GM12878 (cell line): ENCODE data around the gene THOC3. TPM values are rescaled to one million over a fixed set of nuclear protein-coding genes. Genes with fewer than 3 reads are reported as not detected.
"Not testable (repeated sequence)": the region's sequence is repeated elsewhere in the genome, so short reads cannot be mapped to it uniquely, and the experiment has no call there.

ENCODE experiments used
- ATAC-seq: fragments of 200-7000 bp; cut with Tn5 transposase; 3 replicates; pipeline ENCODE4 v1.9.1; 2020; ENCODE audit warnings: mild to moderate bottlenecking, moderate library complexity
- BruUV-seq: library from RNA; stranded (reverse); fragments of 400-500 nt; replicated peaks from 2 replicates; lab custom pipeline; 2021; lab: Mats Ljungman, UMichigan
- CTCF ChIA-PET: fragments of 300-600 bp; sonication (Branson Sonifier 250); formaldehyde crosslinking; extraction: SDS; loops from one replicate; lab custom pipeline; 2021; ENCODE audit warnings: inconsistent platforms; lab: Yijun Ruan, JAX
- POLR2A ChIA-PET: fragments of 350-600 bp; formaldehyde crosslinking; extraction: SDS; loops from one replicate; lab custom pipeline; 2021; ENCODE audit warnings: inconsistent platforms; lab: Charles Lee
- RAD21 ChIA-PET: fragments of 300-600 bp; sonication (Branson Sonifier 250); formaldehyde crosslinking; loops from one replicate; lab custom pipeline; 2023; ENCODE audit warnings: antibody characterized with exemption; ENCODE audit not compliant: unreplicated experiment; lab: Charles Lee
- SMC1A ChIA-PET: fragments of 300-600 bp; sonication (Branson Sonifier 250); formaldehyde crosslinking; loops from one replicate; lab custom pipeline; 2023; ENCODE audit not compliant: unreplicated experiment, uncharacterized antibody; lab: Charles Lee
- DNase-seq: peaks from one replicate; pipeline ENCODE4 v3.0.0-alpha.2; 2011; ENCODE audit warnings: low read depth, low spot score
- FAIRE-seq: peaks from 3 replicates; lab custom pipeline; 2011; peaks lifted over from hg19 to GRCh38; lab: Jason Lieb, UNC
- H2AFZ ChIP-seq: 2 replicates; pipeline ENCODE4 v1.6.0; 2011; ENCODE audit warnings: low read depth, low read length, control low read depth; ENCODE audit not compliant: control insufficient read depth
- H3K27ac ChIP-seq: 2 replicates; pipeline ENCODE4 v1.5.1; 2011; ENCODE audit warnings: control low read depth; ENCODE audit not compliant: control insufficient read depth, insufficient read depth
- H3K27me3 ChIP-seq, 2 experiments: replicated peaks in 1 of 2; 2 replicates each; pipeline versions ENCODE4 v1.6.0 to v1.6.1; 2011; ENCODE audit warnings: low read length in 1 of 2; ENCODE audit not compliant: control insufficient read depth in 2 of 2, insufficient read depth in 2 of 2
- H3K36me3 ChIP-seq, 2 experiments: 2 replicates each; pipeline ENCODE4 v1.5.1; 2011; ENCODE audit warnings: low read length in 1 of 2; ENCODE audit not compliant: control insufficient read depth in 2 of 2, insufficient read depth in 2 of 2
- H3K4me1 ChIP-seq: 2 replicates; pipeline ENCODE4 v1.6.1; 2011; ENCODE audit warnings: mild to moderate bottlenecking, low read length, moderate library complexity, mixed read lengths; ENCODE audit not compliant: control insufficient read depth, insufficient read depth
- H3K4me2 ChIP-seq: 2 replicates; pipeline ENCODE4 v1.6.0; 2011; ENCODE audit warnings: control low read depth; ENCODE audit not compliant: control insufficient read depth, insufficient read depth
- H3K4me3 ChIP-seq: fragments of 200-600 bp; sonication (generic); 2 replicates; pipeline ENCODE4 v1.5.1; 2016
- H3K79me2 ChIP-seq: 2 replicates; pipeline ENCODE4 v1.6.0; 2011; ENCODE audit warnings: low read length; ENCODE audit not compliant: control insufficient read depth, insufficient read depth
- H3K9ac ChIP-seq: 2 replicates; pipeline ENCODE4 v1.8.0; 2011; ENCODE audit warnings: low read length, control low read depth, mixed read lengths; ENCODE audit not compliant: control insufficient read depth, insufficient read depth
- H3K9me3 ChIP-seq: replicated peaks from 3 replicates; pipeline ENCODE4 v1.5.1; 2011; ENCODE audit warnings: mild to moderate bottlenecking, low read length; ENCODE audit not compliant: control insufficient read depth, insufficient read depth
- H4K20me1 ChIP-seq: 2 replicates; pipeline ENCODE4 v1.6.0; 2011; ENCODE audit not compliant: control insufficient read depth, insufficient read depth
- WGBS: methylation state at CpG from one replicate; pipeline ENCODE4 v1.1.6; 2016; ENCODE audit warnings: low lambda C conversion rate; ENCODE audit not compliant: insufficient replicate concordance, insufficient coverage; ENCODE audit errors: missing lambda C conversion rate; 5-methylcytosine and 5-hydroxymethylcytosine counted together
- in situ Hi-C: fragments of 300-500 bp; cut with MboI; formaldehyde crosslinking; loops from 9 replicates; pipeline ENCODE4 v1.14.3; 2018; ENCODE audit warnings: mixed read lengths
- intact Hi-C: fragments of 100-400 bp; cut with micrococcal nuclease; formaldehyde crosslinking; loops from one replicate; pipeline ENCODE4 v1.14.2; 2022; ENCODE audit not compliant: unreplicated experiment
- polyA plus RNA-seq, 11 experiments: library from polyadenylated mRNA; depleted of rRNA in 4 of 11; unstranded in 6 of 11; stranded (reverse) in 5 of 11; fragments of >200 nt; fragmentation: Nextera tagmentation in 4 of 11; fragmentation: Illumina TruSeq in 1 of 11; extraction: Ambion mirVana in 4 of 11; extraction: Trizol in 1 of 11; gene quantifications; 1 replicate in 1 of 11; 2 replicates in 10 of 11; pipeline versions ENCODE4 v1.2.1 to v1.2.3, GENCODE V29; 2011 to 2016; ENCODE audit warnings: inconsistent platforms in 2 of 11, missing spikeins in 2 of 11, low read depth in 1 of 11
- total RNA-seq, 4 experiments: library from RNA; depleted of rRNA in 3 of 4; stranded (reverse); fragments of >200 nt in 3 of 4; fragmentation: Illumina TruSeq in 1 of 4; extraction: Trizol in 1 of 4; gene quantifications; 2 replicates each; pipeline versions ENCODE4 v1.2.1 to v1.2.3, GENCODE V29; 2013 to 2021

THOC3 gene
- total and polyA plus RNA-seq, 10 of the 15 experiments (the other 5 are each of a cell fraction or from before 2014, with no cell fraction given): 40.2 to 195 (median 83.5) TPM

DNA sequence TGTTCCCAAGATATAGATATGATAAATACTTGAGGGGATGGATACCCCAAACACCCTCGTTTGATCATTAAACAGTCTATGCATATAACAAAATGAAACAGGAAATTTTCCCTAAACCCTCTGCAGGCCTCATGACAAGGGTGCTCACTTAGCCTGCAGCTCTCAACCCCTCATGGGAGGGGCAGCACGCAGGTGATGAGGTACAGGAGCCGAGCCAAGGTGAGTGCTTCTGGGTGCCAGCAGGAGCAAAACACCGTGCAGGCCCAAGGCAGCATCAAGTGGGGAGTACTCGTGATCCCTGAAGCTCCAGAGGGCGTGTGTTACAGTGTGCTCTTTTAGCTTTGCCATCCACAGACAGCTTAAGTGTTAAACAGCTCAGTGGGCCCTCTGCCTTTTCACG, 24.9 kb downstream of the THOC3 start:
- H2AFZ ChIP-seq, H3K9ac ChIP-seq, ATAC-seq, SMC1A ChIA-PET, H3K27ac ChIP-seq, H3K36me3 ChIP-seq, in situ Hi-C loops, BruUV-seq, H3K4me1 ChIP-seq, H3K9me3 ChIP-seq, H3K4me2 ChIP-seq, intact Hi-C loops, H3K27me3 ChIP-seq, H3K4me3 ChIP-seq, CTCF ChIA-PET, H3K79me2 ChIP-seq, DNase-seq, POLR2A ChIA-PET, FAIRE-seq, H4K20me1 ChIP-seq, RAD21 ChIA-PET: not testable (repeated sequence)
- WGBS: 100% methylated on average over 3 of the region's 7 CpGs

DNA sequence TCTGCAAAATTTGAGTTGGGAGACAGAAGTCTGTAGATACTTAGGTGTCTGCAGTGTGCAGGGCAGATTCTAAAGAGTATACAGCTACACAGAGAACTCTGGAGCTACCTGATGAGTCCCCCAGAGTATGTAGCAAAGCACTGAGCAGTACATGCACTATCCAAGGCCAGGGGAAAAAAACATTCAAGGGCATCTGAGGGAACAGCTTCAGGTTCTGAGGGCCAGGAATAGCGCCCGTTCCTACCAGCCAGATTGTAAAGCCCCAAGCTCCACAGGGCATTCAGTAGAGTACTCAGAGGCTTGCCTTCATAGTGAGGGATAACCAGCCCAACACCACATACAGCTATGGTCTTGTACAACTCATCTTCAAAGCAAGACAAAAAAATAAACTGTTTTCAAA, 27.5 kb downstream of the THOC3 start:
- H3K4me2 ChIP-seq, CTCF ChIA-PET, ATAC-seq, in situ Hi-C loops, H3K9ac ChIP-seq, H2AFZ ChIP-seq, H3K27me3 ChIP-seq, BruUV-seq, RAD21 ChIA-PET, H3K4me1 ChIP-seq, FAIRE-seq, H3K9me3 ChIP-seq, H3K79me2 ChIP-seq, DNase-seq, intact Hi-C loops, POLR2A ChIA-PET, H3K36me3 ChIP-seq, H4K20me1 ChIP-seq, H3K4me3 ChIP-seq, SMC1A ChIA-PET, H3K27ac ChIP-seq: not testable (repeated sequence)
- 68% methylated on average over 2 of the region's 2 CpGs for WGBS

DNA sequence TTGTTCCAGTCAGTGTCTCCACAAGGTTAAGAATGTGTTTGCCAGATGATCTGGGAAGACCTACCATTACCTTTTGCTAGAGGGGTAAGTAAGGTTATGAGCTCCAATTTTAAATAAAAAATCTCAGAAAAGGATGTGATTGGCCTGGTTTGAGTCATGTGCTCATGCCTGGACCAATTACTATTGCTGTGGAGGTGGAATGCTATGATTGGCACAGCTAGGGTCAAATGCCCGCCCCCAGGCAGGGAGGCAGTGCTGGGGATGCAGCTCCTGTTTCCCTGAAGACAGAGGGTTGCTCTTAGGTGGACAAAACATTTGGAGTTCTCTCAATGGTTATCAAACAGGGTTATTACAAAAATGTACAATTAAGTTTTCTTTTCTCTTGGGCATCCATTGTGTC, 29.6 kb downstream of the THOC3 start:
- H3K36me3 ChIP-seq, DNase-seq, RAD21 ChIA-PET, H3K27me3 ChIP-seq, H3K4me1 ChIP-seq, H2AFZ ChIP-seq, POLR2A ChIA-PET, H3K9me3 ChIP-seq, H3K27ac ChIP-seq, intact Hi-C loops, ATAC-seq, H3K79me2 ChIP-seq, H3K4me2 ChIP-seq, H3K9ac ChIP-seq, H3K4me3 ChIP-seq, CTCF ChIA-PET, FAIRE-seq, H4K20me1 ChIP-seq, SMC1A ChIA-PET: not testable (repeated sequence)
- BruUV-seq: TSS peak; percentile 50
- 100% methylated on average over 1 of the region's 1 CpG for WGBS
- in situ Hi-C loops: loop anchor here (5.0 kb wide), 1 partner anchor 1969 kb away; no protein-coding TSS in a partner anchor

DNA sequence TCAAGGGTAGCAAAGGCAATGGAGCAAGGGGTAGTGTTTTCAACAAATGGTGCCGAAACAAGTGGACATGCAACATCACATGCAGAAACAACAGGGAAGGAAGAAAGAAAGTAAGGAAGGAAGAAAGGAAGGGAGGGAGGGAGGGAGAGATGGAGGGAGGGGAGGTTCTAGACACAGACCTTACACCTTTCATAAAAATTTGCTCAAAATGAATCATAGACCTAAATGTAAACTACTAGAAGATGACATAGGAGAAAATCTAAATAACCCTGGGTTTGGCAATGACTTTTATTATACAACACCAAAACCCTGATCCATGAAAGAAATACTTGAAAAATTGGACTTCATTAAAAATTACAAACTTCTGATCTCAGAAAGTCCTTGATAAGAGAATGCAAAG, 39.4 kb downstream of the THOC3 start:
- H2AFZ ChIP-seq, H3K4me3 ChIP-seq, SMC1A ChIA-PET, H3K4me2 ChIP-seq, DNase-seq, in situ Hi-C loops, POLR2A ChIA-PET, H3K27me3 ChIP-seq, ATAC-seq, CTCF ChIA-PET, H3K27ac ChIP-seq, RAD21 ChIA-PET, H3K36me3 ChIP-seq, BruUV-seq, H4K20me1 ChIP-seq, intact Hi-C loops, H3K9ac ChIP-seq, H3K9me3 ChIP-seq, FAIRE-seq, H3K79me2 ChIP-seq, H3K4me1 ChIP-seq: not testable (repeated sequence)
- WGBS: no CpG with 5 or more reads among the region's 1 CpG
